Fibroblast of lung (primary cell): ENCODE results near the gene NIPAL1. TPM values are rescaled to one million over a fixed set of nuclear protein-coding genes. Genes with fewer than 3 reads are reported as not detected.

Experiments used
- DNase-seq, 2 donors: peaks; one replicate each; pipeline versions ENCODE4 v3.0.0 to v3.0.0-alpha.2; 2010; ENCODE audit warnings: low read depth in 2 of 2
- H2AFZ ChIP-seq: 2 replicates; pipeline ENCODE4 v1.5.1; 2012; ENCODE audit warnings: low read length, control low read depth, inconsistent platforms
- H3K27ac ChIP-seq: 2 replicates; pipeline ENCODE4 v1.5.1; 2011; ENCODE audit warnings: low read length, control low read depth; ENCODE audit not compliant: insufficient read depth
- H3K27me3 ChIP-seq: 2 replicates; pipeline ENCODE4 v1.5.1; 2011; ENCODE audit warnings: mild to moderate bottlenecking, low read length; ENCODE audit not compliant: control insufficient read depth, insufficient read depth
- H3K36me3 ChIP-seq: 2 replicates; pipeline ENCODE4 v1.5.1; 2011; ENCODE audit warnings: low read length; ENCODE audit not compliant: control insufficient read depth, insufficient read depth
- H3K4me1 ChIP-seq: 2 replicates; pipeline ENCODE4 v1.5.1; 2011; ENCODE audit warnings: low read length; ENCODE audit not compliant: control insufficient read depth, insufficient read depth; ENCODE audit errors: extremely low read depth
- H3K4me2 ChIP-seq: 2 replicates; pipeline ENCODE4 v1.5.1; 2011; ENCODE audit warnings: low read length, control low read depth; ENCODE audit not compliant: insufficient read depth; ENCODE audit errors: extremely low read depth
- H3K4me3 ChIP-seq, 4 experiments: fragments of 200-600 bp in 1 of 4; sonication (generic) in 1 of 4; replicated peaks in 1 of 4; 2 replicates each; pipeline ENCODE4 v1.5.1; 2011 to 2016; ENCODE audit warnings: low read length in 4 of 4, low read depth in 3 of 4, mild to moderate bottlenecking in 3 of 4, control low read depth in 2 of 4, inconsistent platforms in 1 of 4, mixed read lengths in 1 of 4; ENCODE audit not compliant: insufficient read depth in 1 of 4; ENCODE audit errors: control extremely low read depth in 1 of 4
- H3K79me2 ChIP-seq: 2 replicates; pipeline ENCODE4 v1.5.1; 2012; ENCODE audit warnings: mild to moderate bottlenecking, low read length, inconsistent platforms; ENCODE audit not compliant: control insufficient read depth, insufficient read depth
- H3K9ac ChIP-seq: 2 replicates; pipeline ENCODE4 v1.5.1; 2011; ENCODE audit warnings: mild to moderate bottlenecking, low read length, control low read depth; ENCODE audit not compliant: insufficient read depth
- H3K9me3 ChIP-seq: 2 replicates; pipeline ENCODE4 v1.5.1; 2012; ENCODE audit warnings: low read depth, low read length; ENCODE audit not compliant: control insufficient read depth, insufficient read depth
- H4K20me1 ChIP-seq: 2 replicates; pipeline ENCODE4 v1.5.1; 2011; ENCODE audit warnings: low read length; ENCODE audit not compliant: control insufficient read depth, insufficient read depth; ENCODE audit errors: extremely low read depth
- EZH2 ChIP-seq: IDR thresholded peaks from 2 replicates; pipeline ENCODE4 v1.5.1; 2012; ENCODE audit warnings: low read length, control low read depth, mild to moderate bottlenecking; ENCODE audit errors: missing control alignments
- polyA plus RNA-seq, 2 donors: library from polyadenylated mRNA; depleted of rRNA in 1 of 2; stranded (reverse) in 1 of 2; unstranded in 1 of 2; fragments of >200 nt; gene quantifications; 2 replicates each; pipeline ENCODE4 v1.2.1, GENCODE V29; 2011 to 2012; ENCODE audit warnings: missing spikeins in 1 of 2
- total RNA-seq: library from RNA; depleted of rRNA; stranded (reverse); fragments of >200 nt; gene quantifications from 2 replicates; pipeline ENCODE4 v1.2.1, GENCODE V29; 2014
- TF ChIP-seq, protein P1 (sequence below), 2 donors: IDR thresholded peaks in 1 of 2; conservative IDR thresholded peaks in 1 of 2; 1 replicate in 1 of 2; 2 replicates in 1 of 2; pipeline ENCODE4 v1.5.1; 2011 to 2012; ENCODE audit warnings: low read length in 2 of 2, control low read depth in 1 of 2, inconsistent platforms in 1 of 2, low read depth in 1 of 2, mild to moderate bottlenecking in 1 of 2

NIPAL1 gene
- total and polyA plus RNA-seq, 2 donors (not counting 1 experiment from before 2014, with no cell fraction given) = under 0.01 to 0.45 TPM

DNA sequence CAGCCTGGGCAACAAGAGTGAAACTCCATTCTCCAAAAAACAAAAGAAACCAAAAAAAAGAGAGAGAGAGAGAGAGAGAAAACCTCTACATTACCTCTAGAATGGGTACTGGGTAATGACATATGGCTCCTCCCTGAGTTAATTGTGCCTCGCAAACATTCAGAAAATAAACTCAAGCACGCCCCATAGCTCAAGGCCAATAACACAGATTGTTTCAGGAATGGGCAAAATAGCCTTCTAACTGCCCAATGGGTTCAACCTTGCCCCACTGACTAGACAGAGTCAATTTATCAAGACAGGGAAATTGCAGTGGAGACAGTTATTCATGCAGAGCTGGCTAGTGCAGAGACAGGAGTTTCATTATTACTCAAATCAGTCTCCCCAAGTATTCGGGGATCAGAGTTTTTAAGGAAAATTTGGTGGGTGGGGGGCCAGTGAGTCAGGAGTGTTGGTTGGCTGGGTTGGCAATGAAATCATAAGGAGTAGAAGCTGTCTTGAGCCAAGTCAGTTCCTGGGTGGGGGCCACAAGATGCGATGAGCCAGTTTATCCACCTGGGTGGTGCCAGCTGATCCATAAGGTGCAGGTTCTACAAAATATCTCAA is 25.1 kb downstream of the NIPAL1 start:
- H3K4me3 ChIP-seq = no peak overlapping the region
- peaks cover 2% of the 10 kb centered on the region for H3K27me3 ChIP-seq
- H3K4me2 ChIP-seq = no peak overlapping the region
- H2AFZ ChIP-seq = no peak overlapping the region
- no peak overlapping the region for H3K9ac ChIP-seq
- H4K20me1 ChIP-seq = no peaks in the 10 kb centered on the region
- no peaks in the 10 kb centered on the region for H3K36me3 ChIP-seq
- H3K79me2 ChIP-seq = no peaks in the 10 kb centered on the region
- no peaks in the 10 kb centered on the region for H3K9me3 ChIP-seq
- TF ChIP-seq, protein P1, sequence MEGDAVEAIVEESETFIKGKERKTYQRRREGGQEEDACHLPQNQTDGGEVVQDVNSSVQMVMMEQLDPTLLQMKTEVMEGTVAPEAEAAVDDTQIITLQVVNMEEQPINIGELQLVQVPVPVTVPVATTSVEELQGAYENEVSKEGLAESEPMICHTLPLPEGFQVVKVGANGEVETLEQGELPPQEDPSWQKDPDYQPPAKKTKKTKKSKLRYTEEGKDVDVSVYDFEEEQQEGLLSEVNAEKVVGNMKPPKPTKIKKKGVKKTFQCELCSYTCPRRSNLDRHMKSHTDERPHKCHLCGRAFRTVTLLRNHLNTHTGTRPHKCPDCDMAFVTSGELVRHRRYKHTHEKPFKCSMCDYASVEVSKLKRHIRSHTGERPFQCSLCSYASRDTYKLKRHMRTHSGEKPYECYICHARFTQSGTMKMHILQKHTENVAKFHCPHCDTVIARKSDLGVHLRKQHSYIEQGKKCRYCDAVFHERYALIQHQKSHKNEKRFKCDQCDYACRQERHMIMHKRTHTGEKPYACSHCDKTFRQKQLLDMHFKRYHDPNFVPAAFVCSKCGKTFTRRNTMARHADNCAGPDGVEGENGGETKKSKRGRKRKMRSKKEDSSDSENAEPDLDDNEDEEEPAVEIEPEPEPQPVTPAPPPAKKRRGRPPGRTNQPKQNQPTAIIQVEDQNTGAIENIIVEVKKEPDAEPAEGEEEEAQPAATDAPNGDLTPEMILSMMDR (conservative IDR thresholded peaks at IDR 0.05 in 1 of 2, IDR thresholded peaks at IDR 0.05 in 1 of 2; ENCODE audit: low read depth in 1 of 2, low read length in 2 of 2) = no peak
- TF ChIP-seq EZH2 = no peak
- no peak for DNase-seq
- no peaks in the 10 kb centered on the region for H3K4me1 ChIP-seq
- H3K27ac ChIP-seq = no peak overlapping the region

- Histone ChIP-seq H3K27me3 (peaks cover 2% of the 10 kb centered on the region), H3K9ac (no peak overlapping the region), H3K9me3 (no peaks in the 10 kb centered on the region), H3K27ac (no peak overlapping the region), H4K20me1 (no peaks in the 10 kb centered on the region), H3K4me2 (no peak overlapping the region), H3K4me3 (no peak overlapping the region), H3K4me1 (no peaks in the 10 kb centered on the region), H2AFZ (no peak overlapping the region), H3K79me2 (no peaks in the 10 kb centered on the region), H3K36me3 (no peaks in the 10 kb centered on the region)
- no peak for DNase-seq
- TF ChIP-seq EZH2 = no peak
- TF ChIP-seq, protein P1 (conservative IDR thresholded peaks at IDR 0.05 in 1 of 2, IDR thresholded peaks at IDR 0.05 in 1 of 2; ENCODE audit: low read depth in 1 of 2, low read length in 2 of 2) = no peak
Observed at GRCh38 chr4:48042979-48043461, 26.4 kb downstream of the NIPAL1 start.

DNA sequence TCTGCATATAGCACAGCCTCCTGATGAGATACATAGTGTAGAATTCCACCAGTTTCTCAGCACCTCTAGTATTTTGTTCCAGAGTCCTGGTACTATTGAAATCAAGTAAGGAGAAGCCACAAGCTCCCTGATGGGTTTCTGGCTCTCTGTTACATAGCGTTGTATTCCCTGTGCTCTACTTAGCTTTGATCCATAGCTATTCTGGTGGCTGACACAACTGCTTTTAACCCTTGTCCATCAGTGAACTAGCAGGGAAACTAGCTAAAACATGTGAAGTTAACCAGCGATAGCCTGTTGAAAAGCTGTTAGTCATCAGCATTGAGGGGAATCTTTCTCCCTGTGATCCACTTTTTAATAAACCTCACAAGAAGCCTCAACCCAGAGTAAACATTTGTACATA is 26.9 kb downstream of the NIPAL1 start:
- no peak overlapping the region for H3K27ac ChIP-seq
- no peak overlapping the region for H3K4me2 ChIP-seq
- TF ChIP-seq, protein P1 (conservative IDR thresholded peaks at IDR 0.05 in 1 of 2, IDR thresholded peaks at IDR 0.05 in 1 of 2; ENCODE audit: low read depth in 1 of 2, low read length in 2 of 2) = no peak
- no peak for TF ChIP-seq EZH2
- no peaks in the 10 kb centered on the region for H3K36me3 ChIP-seq
- no peak for DNase-seq
- peaks cover 2% of the 10 kb centered on the region for H3K27me3 ChIP-seq
- H2AFZ ChIP-seq = no peak overlapping the region
- no peaks in the 10 kb centered on the region for H3K79me2 ChIP-seq
- no peaks in the 10 kb centered on the region for H3K9me3 ChIP-seq
- H3K4me1 ChIP-seq = no peaks in the 10 kb centered on the region
- no peak overlapping the region for H3K9ac ChIP-seq
- H4K20me1 ChIP-seq = no peaks in the 10 kb centered on the region
- H3K4me3 ChIP-seq = no peak overlapping the region
